ENCODE measurements around the gene TIMM22. TPM values are rescaled to one million over a fixed set of nuclear protein-coding genes. Genes with fewer than 3 reads are reported as not detected.
"Not testable (repeated sequence)": the region's sequence is repeated elsewhere in the genome, so short reads cannot be mapped to it uniquely, and the experiment has no call there.

The TIMM22 gene
- total and polyA plus RNA-seq, 2 of the 13 experiments (the other 11 are each of a cell fraction or from before 2014, with no cell fraction given): 6.2 to 15.5 TPM

DNA sequence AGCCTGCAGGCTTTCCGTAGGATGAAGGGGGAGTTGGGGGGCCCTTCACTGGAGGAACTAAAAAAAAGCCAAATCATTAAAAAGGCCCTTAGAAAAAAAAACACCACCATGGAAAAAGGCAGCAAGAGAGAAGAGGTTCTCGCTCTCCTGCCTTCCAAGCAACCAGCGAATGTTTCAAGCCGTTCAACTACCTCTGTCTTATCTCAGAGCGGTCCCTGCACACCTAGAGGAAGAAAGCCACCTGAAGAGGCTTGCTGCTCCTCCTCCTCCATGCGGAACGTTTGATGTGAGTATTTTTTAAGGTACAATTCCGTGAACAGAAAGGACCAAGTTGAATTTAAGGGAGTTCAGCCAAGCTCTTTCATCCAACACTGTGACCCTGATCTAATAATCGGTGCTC, 26.6 kb upstream of the TIMM22 start:
- ChIA-PET POLR2A (no interaction called here), CTCF (ENCODE audit: low intra/inter-chr PET ratio, low total read pairs) (no interaction called here)
- H3K4me1 ChIP-seq (ENCODE audit: insufficient read depth, low read length): peaks cover 14% of the 10 kb centered on the region
- no TSS peak for BruUV-seq (replicated peaks)
- peaks cover 0 to 3% of the 10 kb centered on the region in 2 experiments; a peak in 1 of 5 replicates for H3K36me3 ChIP-seq (replicated peaks in 1 of 2; ENCODE audit: control insufficient read depth in 1 of 2, insufficient read depth in 2 of 2, low read length in 2 of 2)
- intact Hi-C loops (cut with micrococcal nuclease; ENCODE audit: unreplicated experiment): no loop called here
- ATAC-seq (no peak), FAIRE-seq (no peak), DNase-seq (ENCODE audit: low spot score) (no peak)
- no peak overlapping the region for H3K4me2 ChIP-seq (ENCODE audit: low read depth, low read length)
- H3K9ac ChIP-seq (ENCODE audit: insufficient read depth, low read depth, low read length): no peak overlapping the region
- H4K20me1 ChIP-seq (ENCODE audit: insufficient read depth, low read length): peaks cover 4% of the 10 kb centered on the region; the same call in 1 of the 2 replicates
- in situ Hi-C loops (cut with HindIII; ENCODE audit: extremely low pct_ligation_motif_present, low pct_unique_long_range_greater_than_20kb): no loop called here
- H3K9me3 ChIP-seq (ENCODE audit: low read length): no peaks in the 10 kb centered on the region
- 90% methylated on average over 9 of the region's 9 CpGs for WGBS (ENCODE audit: low lambda C conversion rate)
- no peak overlapping the region for H2AFZ ChIP-seq (ENCODE audit: low read length)
- H3K4me3 ChIP-seq (replicated peaks in 1 of 3; ENCODE audit: insufficient read depth in 1 of 3, low read depth in 2 of 3, low read length in 3 of 3): no peak overlapping the region
- peaks cover 56% of the 10 kb centered on the region for H3K79me2 ChIP-seq (ENCODE audit: insufficient read depth, low read length)
- TF ChIP-seq, protein P1, sequence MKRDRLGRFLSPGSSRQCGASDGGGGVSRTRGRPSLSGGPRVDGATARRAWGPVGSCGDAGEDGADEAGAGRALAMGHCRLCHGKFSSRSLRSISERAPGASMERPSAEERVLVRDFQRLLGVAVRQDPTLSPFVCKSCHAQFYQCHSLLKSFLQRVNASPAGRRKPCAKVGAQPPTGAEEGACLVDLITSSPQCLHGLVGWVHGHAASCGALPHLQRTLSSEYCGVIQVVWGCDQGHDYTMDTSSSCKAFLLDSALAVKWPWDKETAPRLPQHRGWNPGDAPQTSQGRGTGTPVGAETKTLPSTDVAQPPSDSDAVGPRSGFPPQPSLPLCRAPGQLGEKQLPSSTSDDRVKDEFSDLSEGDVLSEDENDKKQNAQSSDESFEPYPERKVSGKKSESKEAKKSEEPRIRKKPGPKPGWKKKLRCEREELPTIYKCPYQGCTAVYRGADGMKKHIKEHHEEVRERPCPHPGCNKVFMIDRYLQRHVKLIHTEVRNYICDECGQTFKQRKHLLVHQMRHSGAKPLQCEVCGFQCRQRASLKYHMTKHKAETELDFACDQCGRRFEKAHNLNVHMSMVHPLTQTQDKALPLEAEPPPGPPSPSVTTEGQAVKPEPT (CRISPR knock-in tag; IDR thresholded peaks at IDR 0.05; ENCODE audit: low read depth): no peak
- H3K27ac ChIP-seq (ENCODE audit: extremely low read length, insufficient read depth, low read length): no peak overlapping the region
- H3K27me3 ChIP-seq (ENCODE audit: control insufficient read depth in 1 of 2, insufficient read depth in 2 of 2, low read length in 2 of 2): no peaks in the 10 kb centered on the region

DNA sequence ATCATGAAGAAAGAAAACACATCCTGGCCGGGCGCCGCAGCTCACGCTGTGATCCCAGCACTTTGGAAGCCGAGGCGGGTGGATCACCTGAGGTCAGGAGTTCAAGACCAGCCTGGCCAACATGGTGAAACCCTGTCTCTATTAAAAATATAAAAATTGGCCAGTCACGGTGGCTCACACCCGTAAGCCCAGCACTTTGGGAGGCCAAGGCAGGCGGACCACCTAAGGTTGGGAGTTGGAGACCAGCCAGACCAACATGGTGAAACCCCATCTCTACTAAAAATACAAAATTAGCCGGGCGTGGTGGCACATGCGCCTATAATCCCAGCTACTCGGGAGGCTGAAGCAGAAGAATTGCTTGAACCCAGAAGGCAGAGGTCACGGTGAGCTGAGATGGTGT, 25.1 kb upstream of the TIMM22 start:
- POLR2A ChIA-PET; H3K27me3 ChIP-seq (ENCODE audit: control insufficient read depth in 1 of 2, insufficient read depth in 2 of 2, low read length in 2 of 2); DNase-seq (ENCODE audit: low spot score); H4K20me1 ChIP-seq (ENCODE audit: insufficient read depth, low read length); H3K4me3 ChIP-seq (replicated peaks in 1 of 3; ENCODE audit: insufficient read depth in 1 of 3, low read depth in 2 of 3, low read length in 3 of 3); ATAC-seq; CTCF ChIA-PET (ENCODE audit: low intra/inter-chr PET ratio, low total read pairs); H3K9me3 ChIP-seq (ENCODE audit: low read length); FAIRE-seq; BruUV-seq (replicated peaks); H3K27ac ChIP-seq (ENCODE audit: extremely low read length, insufficient read depth, low read length); H3K4me2 ChIP-seq (ENCODE audit: low read depth, low read length); H3K36me3 ChIP-seq (replicated peaks in 1 of 2; ENCODE audit: control insufficient read depth in 1 of 2, insufficient read depth in 2 of 2, low read length in 2 of 2); intact Hi-C loops (cut with micrococcal nuclease; ENCODE audit: unreplicated experiment); in situ Hi-C loops (cut with HindIII; ENCODE audit: extremely low pct_ligation_motif_present, low pct_unique_long_range_greater_than_20kb); H3K9ac ChIP-seq (ENCODE audit: insufficient read depth, low read depth, low read length); H2AFZ ChIP-seq (ENCODE audit: low read length): not testable (repeated sequence)
- peaks cover 28% of the 10 kb centered on the region for H3K4me1 ChIP-seq (ENCODE audit: insufficient read depth, low read length)
- peaks cover 68% of the 10 kb centered on the region for H3K79me2 ChIP-seq (ENCODE audit: insufficient read depth, low read length)
- WGBS (ENCODE audit: low lambda C conversion rate): 89% methylated on average over 14 of the region's 14 CpGs
